Fibroblast of gingiva (primary cell): ENCODE measurements around the gene GGT1.
"Not testable (repeated sequence)": the region's sequence is repeated elsewhere in the genome, so short reads cannot be mapped to it uniquely, and the experiment has no call there.

ENCODE experiments used
- DNase-seq: peaks from one replicate; pipeline ENCODE4 v3.0.0-alpha.2; 2011; ENCODE audit warnings: low read depth

Gene GGT1

DNA sequence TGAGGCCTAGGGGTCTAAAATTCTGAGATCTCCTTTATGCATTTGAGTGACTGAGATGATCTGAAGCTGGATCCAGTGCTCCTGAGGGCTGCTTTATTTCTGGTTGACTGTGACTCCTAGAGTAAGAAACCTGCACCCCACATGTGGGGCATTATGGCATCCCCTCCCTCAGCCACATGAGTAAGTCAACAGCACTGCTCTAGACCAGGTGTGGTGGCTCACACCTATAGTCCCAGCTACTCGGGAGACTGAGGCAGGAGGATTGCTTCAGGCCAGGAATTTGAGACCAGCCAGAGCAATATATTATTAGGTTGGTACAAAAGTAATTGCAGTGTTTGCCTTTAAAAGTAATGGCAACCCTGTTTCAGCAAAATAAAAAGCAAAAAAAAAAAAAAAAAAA is 39.3 kb downstream of the GGT1 start:
- DNase-seq = not testable (repeated sequence)

DNA sequence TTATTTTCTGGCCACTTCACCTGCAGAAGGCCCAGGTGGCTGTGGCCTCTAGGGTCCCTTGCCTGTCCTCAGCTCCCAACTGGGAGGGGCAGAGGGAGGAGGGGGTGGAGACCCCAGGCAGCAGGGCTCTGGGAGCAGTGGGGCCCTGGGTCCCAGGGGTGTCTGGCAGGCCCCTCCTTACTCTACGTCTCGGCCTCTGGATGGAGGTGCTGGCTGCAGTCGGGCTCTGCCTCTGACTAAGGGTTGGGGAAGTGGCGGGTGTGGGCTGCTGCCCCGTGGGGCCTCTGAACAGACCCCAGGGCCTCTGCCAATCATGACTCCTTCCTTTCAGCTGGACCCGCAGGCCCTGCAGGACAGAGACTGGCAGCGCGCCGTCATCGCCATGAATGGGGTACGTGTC is 41.4 kb downstream of the GGT1 start:
- DNase-seq = not testable (repeated sequence)

DNA sequence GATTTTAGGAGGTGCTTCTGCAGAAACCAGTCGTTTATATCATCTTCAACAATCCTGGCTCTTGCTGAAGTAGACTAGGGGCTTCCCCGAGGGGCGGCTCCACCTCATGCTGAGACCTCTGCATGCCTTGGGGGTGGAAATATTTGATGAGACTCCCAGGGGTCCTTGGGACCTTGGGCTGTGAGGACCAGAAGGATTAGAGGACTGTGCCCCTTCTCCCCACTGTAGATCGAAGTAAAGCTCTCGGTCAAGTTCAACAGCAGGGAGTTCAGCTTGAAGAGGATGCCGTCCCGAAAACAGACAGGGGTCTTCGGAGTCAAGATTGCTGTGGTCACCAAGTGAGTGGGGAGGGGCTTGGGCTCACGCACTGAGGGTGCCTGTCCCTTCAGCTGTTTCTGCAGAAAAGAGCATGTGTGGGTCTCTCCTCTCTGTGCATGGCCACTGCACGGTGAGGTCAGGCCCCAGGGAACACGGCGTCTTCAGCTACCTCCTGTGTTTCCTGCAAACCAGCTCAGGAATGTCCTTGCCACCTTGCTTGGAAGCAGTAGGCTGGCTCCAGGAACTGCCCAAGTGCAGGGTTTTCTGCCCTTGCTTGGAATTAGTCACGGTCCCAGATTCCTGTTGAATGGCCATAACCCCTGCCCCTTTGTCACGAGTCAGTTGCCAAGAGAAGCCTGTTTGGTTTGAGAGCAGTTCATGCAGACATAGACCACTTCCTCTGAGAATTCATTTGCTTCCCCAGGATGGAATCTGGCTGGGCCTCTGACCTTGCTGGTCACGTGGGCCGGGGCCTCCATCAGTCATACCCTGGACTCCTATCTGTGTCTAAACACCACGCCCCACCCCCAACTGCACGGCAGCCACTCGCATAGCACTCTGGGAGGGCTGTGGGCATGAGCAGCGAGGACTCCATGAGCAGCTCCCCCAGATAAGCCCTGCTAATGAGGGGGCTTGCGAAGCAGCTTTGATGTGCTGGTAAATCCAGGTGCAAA is 42.7 kb downstream of the GGT1 start:
- DNase-seq = not testable (repeated sequence)

DNA sequence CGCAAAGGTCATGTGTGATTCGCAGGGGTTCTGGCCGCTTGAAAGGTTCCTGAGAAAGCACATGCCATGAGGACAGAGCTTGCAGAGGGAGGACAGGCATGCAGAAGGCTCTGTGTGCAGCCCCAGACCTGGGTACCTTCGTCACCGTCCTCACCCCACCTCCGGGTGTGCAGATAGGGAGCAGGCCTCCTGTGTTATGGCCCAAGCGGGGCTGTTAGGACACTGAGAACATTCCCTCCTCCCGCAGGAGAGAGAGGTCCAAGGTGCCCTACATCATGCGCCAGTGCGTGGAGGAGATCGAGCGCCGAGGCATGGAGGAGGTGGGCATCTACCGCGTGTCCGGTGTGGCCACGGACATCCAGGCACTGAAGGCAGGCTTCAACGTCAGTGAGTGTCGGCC is 43.8 kb downstream of the GGT1 start:
- DNase-seq = not testable (repeated sequence)

DNA sequence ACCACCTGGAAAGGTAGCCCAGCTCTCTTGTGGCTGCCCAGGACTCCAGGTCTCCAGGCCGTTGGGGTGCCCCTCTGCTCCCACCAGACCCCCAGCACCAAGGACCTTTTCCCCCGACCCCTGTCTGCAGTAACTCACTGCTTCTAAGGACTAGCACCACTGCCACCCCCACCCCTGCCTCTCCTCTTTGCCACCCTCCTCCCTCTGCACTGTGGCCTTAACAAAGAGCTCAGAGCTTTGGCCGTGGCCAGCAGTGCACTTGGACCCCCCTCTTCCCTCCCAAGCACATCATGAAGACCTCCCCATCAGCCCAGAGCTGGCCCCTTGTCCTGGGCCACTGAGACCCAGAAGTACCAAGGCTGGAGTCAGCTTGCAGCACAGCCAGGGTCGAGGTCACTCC is 46.4 kb downstream of the GGT1 start:
- not testable (repeated sequence) for DNase-seq

DNA sequence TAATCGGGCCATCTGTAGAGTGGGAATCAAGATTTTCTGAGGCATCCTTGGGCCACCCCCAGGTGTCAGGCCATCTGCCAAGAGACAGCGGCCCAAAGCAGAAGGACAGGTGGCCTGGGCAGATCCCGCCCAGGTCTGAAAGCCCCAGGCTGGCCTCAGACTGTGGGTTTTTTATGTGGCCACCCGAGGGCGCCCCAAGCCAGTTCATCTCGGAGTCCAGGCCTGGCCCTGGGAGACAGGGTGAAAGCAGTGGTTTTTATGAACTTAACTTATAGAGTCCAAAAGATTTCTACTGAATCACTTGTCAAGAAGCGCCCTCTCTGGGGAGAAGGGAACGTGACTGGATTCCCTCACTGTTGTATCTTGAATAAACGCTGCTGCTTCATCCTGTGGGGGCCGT is 47.9 kb downstream of the GGT1 start:
- not testable (repeated sequence) for DNase-seq

DNA sequence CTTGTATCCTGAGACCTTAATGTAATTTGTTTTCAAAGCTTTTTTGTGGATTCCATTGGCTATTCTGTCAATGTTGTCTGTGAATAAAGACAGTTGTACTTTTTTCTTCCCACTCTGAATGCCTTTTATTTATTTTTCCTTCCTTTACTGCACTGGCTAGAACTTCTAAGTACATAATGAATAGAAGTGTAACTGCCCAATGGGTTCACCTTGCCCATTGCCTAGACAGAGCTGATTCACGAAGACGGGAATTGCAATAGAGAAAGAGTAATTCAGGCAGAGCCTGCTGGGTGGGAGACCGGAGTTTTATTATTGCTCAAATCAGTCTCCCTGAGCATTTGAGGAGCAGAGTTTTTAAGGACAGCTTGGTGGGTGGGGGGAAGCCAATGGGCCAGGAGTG is 62.4 kb downstream of the GGT1 start:
- not testable (repeated sequence) for DNase-seq

DNA sequence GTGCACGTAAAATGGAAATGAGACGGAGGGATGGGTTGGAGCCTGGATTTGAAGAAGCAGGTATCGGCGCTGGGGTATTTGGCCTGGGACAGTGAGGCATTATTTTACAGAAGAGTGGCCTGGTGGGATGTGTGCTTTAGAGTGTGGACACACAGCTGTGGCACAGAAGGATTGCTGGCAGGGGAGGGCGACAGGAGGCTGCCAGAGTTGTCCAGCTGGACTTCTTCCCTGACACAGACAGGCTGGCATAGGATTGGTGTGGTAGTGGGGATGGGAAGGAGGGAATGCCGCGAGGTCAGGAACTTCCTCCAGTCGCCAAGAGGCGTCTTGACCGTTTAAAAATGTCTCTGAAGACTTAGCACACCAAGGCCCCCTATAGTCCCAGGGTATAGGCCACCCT is 64.9 kb downstream of the GGT1 start:
- not testable (repeated sequence) for DNase-seq

DNA sequence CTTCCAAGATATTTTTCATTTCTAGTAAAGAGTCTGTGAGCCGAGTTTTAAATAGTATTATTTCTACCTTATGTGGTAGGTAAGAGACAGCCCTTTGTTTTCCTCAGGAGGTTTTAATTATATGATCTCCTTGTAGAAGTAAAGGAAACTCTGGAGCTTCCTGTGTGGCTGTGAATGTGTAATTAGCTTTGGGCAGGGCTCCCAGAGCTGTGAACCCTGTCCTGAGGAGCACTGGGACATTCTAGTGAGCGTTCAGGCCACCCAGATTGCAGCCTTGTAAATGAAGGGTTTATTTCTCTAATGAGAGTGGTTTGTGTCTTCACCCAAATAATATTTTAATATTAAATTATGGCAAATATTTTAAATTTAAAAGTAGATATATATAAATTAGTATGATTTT is 69.5 kb downstream of the GGT1 start:
- not testable (repeated sequence) for DNase-seq
